ENCODE data around the gene CCT7.

Gene CCT7

GRCh38 chr2:73233154-73233931 is 765 bp upstream of the CCT7 start, which contains the start of gene PRADC1 (continued):
- TF ChIP-seq ZNF26 (tag by site-specific recombination; IDR thresholded peaks at IDR 0.05) (no peak), FEZF1 (tag by site-specific recombination; IDR thresholded peaks at IDR 0.05) (peak; percentile 39; the same call in 1 of the 2 replicates), ZNF184 (tag by site-specific recombination; IDR thresholded peaks at IDR 0.05) (no peak), ZNF830 (tag by site-specific recombination; IDR thresholded peaks at IDR 0.05; ENCODE audit: low read depth) (no peak), ZNF777 (tag by site-specific recombination; IDR thresholded peaks at IDR 0.05; ENCODE audit: borderline replicate concordance) (peak; percentile 54; the same call in 1 of the 2 replicates), ZNF677 (tag by site-specific recombination; IDR thresholded peaks at IDR 0.05) (no peak), ZBTB10 (tag by site-specific recombination; IDR thresholded peaks at IDR 0.05) (0 out of 2 replicates have a peak, but pooled peaks have one; percentile 6), HOXA7 (CRISPR knock-in tag; IDR thresholded peaks at IDR 0.05; ENCODE audit: borderline replicate concordance) (no peak), ZBTB6 (tag by site-specific recombination; IDR thresholded peaks at IDR 0.05) (0 out of 2 replicates have a peak, but pooled peaks have one; percentile 5), ZNF112 (tag by site-specific recombination; IDR thresholded peaks at IDR 0.05) (no peak), OSR2 (tag by site-specific recombination; IDR thresholded peaks at IDR 0.05) (no peak), ZEB2 (tag by site-specific recombination; IDR thresholded peaks at IDR 0.05) (peak; percentile 88), BCL11B (tag by site-specific recombination; IDR thresholded peaks at IDR 0.05; ENCODE audit: low read depth) (peak; percentile 97), ZNF701 (tag by site-specific recombination; IDR thresholded peaks at IDR 0.05) (no peak), ZNF654 (tag by site-specific recombination; IDR thresholded peaks at IDR 0.05; ENCODE audit: low read depth) (no peak), ZNF366 (tag by site-specific recombination; conservative IDR thresholded peaks at IDR 0.05) (peak; percentile 28; the same call in 1 of the 2 replicates), ZNF585B (tag by site-specific recombination; IDR thresholded peaks at IDR 0.05) (no peak), ZFHX2 (tag by site-specific recombination; conservative IDR thresholded peaks at IDR 0.05) (peak; percentile 95), ZNF335 (tag by site-specific recombination; conservative IDR thresholded peaks at IDR 0.05) (peak; percentile 93), ZNF785 (tag by site-specific recombination; IDR thresholded peaks at IDR 0.05) (peak; percentile 44; the same call in 1 of the 2 replicates), EGR2 (tag by site-specific recombination; IDR thresholded peaks at IDR 0.05; ENCODE audit: low read depth) (peak; percentile 83), IKZF3 (tag by site-specific recombination; IDR thresholded peaks at IDR 0.05) (peak; percentile 50; the same call in 1 of the 2 replicates), TCF7L2 (IDR thresholded peaks at IDR 0.05; ENCODE audit: borderline replicate concordance, low read depth, low read length) (no peak), ZNF2 (tag by site-specific recombination; IDR thresholded peaks at IDR 0.05) (peak; percentile 47; the same call in 1 of the 2 replicates), ZIC2 (tag by site-specific recombination; IDR thresholded peaks at IDR 0.05) (peak; percentile 95), ZNF558 (tag by site-specific recombination; IDR thresholded peaks at IDR 0.05) (no peak)
- TF ChIP-seq, protein P1, sequence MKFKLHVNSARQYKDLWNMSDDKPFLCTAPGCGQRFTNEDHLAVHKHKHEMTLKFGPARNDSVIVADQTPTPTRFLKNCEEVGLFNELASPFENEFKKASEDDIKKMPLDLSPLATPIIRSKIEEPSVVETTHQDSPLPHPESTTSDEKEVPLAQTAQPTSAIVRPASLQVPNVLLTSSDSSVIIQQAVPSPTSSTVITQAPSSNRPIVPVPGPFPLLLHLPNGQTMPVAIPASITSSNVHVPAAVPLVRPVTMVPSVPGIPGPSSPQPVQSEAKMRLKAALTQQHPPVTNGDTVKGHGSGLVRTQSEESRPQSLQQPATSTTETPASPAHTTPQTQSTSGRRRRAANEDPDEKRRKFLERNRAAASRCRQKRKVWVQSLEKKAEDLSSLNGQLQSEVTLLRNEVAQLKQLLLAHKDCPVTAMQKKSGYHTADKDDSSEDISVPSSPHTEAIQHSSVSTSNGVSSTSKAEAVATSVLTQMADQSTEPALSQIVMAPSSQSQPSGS (tag by site-specific recombination; IDR thresholded peaks at IDR 0.05; ENCODE audit: low read depth): no peak
- TF ChIP-seq, protein P2, sequence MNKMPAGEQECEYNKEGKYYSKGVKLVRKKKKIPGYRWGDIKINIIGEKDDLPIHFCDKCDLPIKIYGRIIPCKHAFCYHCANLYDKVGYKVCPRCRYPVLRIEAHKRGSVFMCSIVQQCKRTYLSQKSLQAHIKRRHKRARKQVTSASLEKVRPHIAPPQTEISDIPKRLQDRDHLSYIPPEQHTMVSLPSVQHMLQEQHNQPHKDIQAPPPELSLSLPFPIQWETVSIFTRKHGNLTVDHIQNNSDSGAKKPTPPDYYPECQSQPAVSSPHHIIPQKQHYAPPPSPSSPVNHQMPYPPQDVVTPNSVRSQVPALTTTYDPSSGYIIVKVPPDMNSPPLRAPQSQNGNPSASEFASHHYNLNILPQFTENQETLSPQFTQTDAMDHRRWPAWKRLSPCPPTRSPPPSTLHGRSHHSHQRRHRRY (tag by site-specific recombination; IDR thresholded peaks at IDR 0.05): no peak
- TF ChIP-seq, protein P3, sequence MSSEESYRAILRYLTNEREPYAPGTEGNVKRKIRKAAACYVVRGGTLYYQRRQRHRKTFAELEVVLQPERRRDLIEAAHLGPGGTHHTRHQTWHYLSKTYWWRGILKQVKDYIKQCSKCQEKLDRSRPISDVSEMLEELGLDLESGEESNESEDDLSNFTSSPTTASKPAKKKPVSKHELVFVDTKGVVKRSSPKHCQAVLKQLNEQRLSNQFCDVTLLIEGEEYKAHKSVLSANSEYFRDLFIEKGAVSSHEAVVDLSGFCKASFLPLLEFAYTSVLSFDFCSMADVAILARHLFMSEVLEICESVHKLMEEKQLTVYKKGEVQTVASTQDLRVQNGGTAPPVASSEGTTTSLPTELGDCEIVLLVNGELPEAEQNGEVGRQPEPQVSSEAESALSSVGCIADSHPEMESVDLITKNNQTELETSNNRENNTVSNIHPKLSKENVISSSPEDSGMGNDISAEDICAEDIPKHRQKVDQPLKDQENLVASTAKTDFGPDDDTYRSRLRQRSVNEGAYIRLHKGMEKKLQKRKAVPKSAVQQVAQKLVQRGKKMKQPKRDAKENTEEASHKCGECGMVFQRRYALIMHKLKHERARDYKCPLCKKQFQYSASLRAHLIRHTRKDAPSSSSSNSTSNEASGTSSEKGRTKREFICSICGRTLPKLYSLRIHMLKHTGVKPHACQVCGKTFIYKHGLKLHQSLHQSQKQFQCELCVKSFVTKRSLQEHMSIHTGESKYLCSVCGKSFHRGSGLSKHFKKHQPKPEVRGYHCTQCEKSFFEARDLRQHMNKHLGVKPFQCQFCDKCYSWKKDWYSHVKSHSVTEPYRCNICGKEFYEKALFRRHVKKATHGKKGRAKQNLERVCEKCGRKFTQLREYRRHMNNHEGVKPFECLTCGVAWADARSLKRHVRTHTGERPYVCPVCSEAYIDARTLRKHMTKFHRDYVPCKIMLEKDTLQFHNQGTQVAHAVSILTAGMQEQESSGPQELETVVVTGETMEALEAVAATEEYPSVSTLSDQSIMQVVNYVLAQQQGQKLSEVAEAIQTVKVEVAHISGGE (tag by site-specific recombination; conservative IDR thresholded peaks at IDR 0.05; ENCODE audit: low read depth): no peak

Data from HEK293 (cell line).